ENCODE measurements around the gene CDKN2D. TPM values are rescaled to one million over a fixed set of nuclear protein-coding genes. Genes with fewer than 3 reads are reported as not detected.
"Not testable (repeated sequence)": the region's sequence is repeated elsewhere in the genome, so short reads cannot be mapped to it uniquely, and the experiment has no call there.

The CDKN2D gene
- total RNA-seq, 4 donors from 2014 or later: 2.9 to 21.4 (median 7.5) TPM

GRCh38 chr19:10551698-10552301, 17.0 kb downstream of the CDKN2D start:
- no peak for TF ChIP-seq CTCF (IDR thresholded peaks at IDR 0.05)
- DNase-seq (ENCODE audit: low spot score) (no peak), ATAC-seq (ENCODE audit: low FRiP score) (no peak)

DNA sequence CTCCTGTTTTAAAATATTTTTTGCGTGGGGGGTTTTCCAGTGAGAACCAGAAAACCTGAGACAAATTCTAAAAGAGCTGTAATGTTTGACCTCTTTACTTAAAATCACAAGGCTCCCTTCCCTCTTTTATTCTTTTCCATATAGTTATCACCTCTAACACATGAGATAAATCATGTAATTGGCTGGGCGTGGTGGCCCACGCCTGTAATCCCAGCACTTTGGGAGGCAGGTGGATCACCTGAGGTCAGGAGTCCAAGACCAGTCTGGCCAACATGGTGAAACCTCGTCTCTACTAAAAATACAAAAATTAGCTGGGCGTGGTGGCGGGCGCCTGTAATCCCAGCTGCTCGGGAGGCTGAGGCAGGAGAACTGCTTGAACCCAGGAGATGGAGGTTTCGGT, 17.8 kb downstream of the CDKN2D start:
- ATAC-seq (ENCODE audit: low FRiP score); DNase-seq (ENCODE audit: low spot score): not testable (repeated sequence)

DNA sequence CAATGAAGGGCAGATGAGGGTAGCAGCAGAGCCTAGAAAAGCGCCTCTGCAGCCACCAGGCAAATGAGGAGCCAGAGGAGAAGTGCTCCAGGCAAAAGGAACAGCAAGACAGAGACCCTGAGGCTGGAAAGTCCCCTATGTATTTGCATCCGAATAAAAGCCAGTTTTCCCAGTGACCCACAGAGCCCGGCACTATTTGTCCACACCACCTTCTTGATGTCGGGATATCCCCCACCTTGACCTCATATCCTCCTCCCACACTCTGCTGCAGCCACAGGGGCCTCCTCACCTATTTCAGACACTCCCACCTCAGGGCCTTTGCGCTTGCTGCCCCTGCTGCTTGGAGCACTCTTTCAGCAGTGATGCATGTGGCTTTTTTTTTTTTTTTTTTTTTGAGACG, 18.4 kb downstream of the CDKN2D start:
- TF ChIP-seq CTCF (IDR thresholded peaks at IDR 0.05): no peak
- no peak for ATAC-seq (ENCODE audit: low FRiP score)
- no peak for DNase-seq (ENCODE audit: low spot score)

DNA sequence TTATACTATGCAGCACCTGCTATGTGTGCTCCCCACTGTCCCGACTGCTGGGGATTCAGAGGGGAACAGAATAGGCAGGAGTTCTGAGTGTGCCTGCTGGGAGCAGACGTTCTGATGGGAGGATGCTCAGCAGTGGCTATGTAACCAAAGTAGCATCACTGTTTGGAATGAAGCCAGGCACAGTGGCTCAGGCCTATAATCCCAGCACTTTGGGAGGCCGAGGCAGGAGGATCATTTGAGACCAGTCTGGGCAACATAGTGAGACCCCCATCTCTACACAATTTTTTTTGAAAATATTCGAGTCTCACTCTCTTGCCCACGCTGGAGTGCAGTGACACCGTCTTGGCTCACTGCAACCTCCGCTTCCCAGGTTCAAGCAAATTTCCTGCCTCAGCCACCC, 19.0 kb downstream of the CDKN2D start:
- TF ChIP-seq CTCF (IDR thresholded peaks at IDR 0.05): no peak
- no peak for ATAC-seq (ENCODE audit: low FRiP score)
- no peak for DNase-seq (ENCODE audit: low spot score)

GRCh38 chr19:10548746-10549276, 20.0 kb downstream of the CDKN2D start:
- ATAC-seq (ENCODE audit: low FRiP score) (no peak), DNase-seq (ENCODE audit: low spot score) (no peak)
- no peak for TF ChIP-seq CTCF (IDR thresholded peaks at IDR 0.05)

DNA sequence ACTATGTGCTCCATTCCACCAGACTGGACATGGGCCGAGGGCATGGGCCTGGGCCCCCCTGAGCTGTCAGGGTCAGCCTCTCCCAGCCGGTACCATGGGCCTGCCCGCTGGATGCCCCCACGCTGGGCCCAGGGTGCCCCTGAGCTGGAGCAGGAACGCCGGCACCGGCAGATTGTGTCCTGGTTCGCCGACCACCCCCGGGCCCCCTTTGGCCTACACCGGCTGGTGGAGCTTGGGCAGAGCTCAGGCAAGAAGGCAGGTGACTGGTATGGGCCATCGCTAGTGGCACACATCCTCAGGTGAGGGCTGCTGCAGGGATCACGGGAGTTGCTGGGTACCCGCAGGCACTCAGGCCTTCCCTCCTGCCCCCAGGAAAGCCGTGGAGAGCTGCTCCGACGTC, 22.0 kb downstream of the CDKN2D start:
- ATAC-seq (ENCODE audit: low FRiP score) (no peak), DNase-seq (ENCODE audit: low spot score) (no peak)
- TF ChIP-seq CTCF (IDR thresholded peaks at IDR 0.05): no peak

DNA sequence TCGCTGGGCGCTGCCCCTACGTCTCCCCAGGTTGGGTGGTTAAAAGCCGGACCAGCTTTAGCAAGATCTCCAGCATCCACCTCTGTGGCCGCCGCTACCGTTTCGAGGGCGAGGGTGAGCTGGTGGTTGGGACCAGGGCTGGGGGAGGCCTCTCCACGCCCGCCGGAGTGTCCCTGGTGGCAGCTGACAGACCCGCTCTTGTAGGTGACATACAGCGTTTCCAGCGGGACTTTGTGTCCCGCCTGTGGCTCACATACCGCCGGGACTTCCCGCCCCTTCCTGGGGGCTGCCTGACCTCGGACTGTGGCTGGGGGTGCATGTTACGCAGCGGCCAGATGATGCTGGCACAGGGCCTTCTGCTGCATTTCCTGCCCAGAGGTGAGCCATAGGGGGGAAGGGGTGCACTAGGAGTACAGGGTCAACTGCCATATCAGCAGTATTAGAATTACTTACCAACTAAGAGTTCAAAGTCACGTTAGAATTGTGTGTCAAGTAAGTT, 24.0 kb downstream of the CDKN2D start:
- TF ChIP-seq CTCF (IDR thresholded peaks at IDR 0.05): no peak
- ATAC-seq (ENCODE audit: low FRiP score) (no peak), DNase-seq (ENCODE audit: low spot score) (no peak)

Measured in omental fat pad (tissue), 4 donors.